Adrenal gland (tissue), 12 donors: ENCODE data around the gene ITPK1. TPM values are rescaled to one million over a fixed set of nuclear protein-coding genes. Genes with fewer than 3 reads are reported as not detected.
A peak's percentile ranks its signal among the peaks of the same experiment; 100 is the strongest.

Source experiments
- DNase-seq, 7 donors: peaks; one replicate each; pipeline ENCODE4 v3.0.0-alpha.2; 2019 to 2020
- H3K27ac ChIP-seq, 5 donors: fragments of 200-600 bp; sonication (generic) in 4 of 5; 1 replicate in 3 of 5; 2 replicates in 2 of 5; pipeline versions ENCODE4 v1.5.1 to v1.8.0; 2016 to 2020; ENCODE audit warnings: mild to moderate bottlenecking in 1 of 5
- H3K27me3 ChIP-seq: fragments of 200-600 bp; 2 replicates; pipeline ENCODE4 v1.8.0; 2021
- H3K36me3 ChIP-seq, 2 donors: fragments of 200-600 bp; replicated peaks in 1 of 2; 1 replicate in 1 of 2; 2 replicates in 1 of 2; pipeline versions ENCODE4 v1.5.1 to v1.8.0; 2018 to 2022
- H3K4me1 ChIP-seq, 2 donors: fragments of 200-600 bp; replicated peaks in 1 of 2; 1 replicate in 1 of 2; 2 replicates in 1 of 2; pipeline versions ENCODE4 v1.5.1 to v1.8.0; 2018 to 2021
- H3K4me3 ChIP-seq, 4 donors: fragments of 200-600 bp; sonication (generic) in 3 of 4; one replicate each; pipeline ENCODE4 v1.5.1; 2016 to 2018
- H3K9me3 ChIP-seq, 3 donors: fragments of 200-600 bp; sonication (generic) in 1 of 3; replicated peaks in 1 of 3; 1 replicate in 2 of 3; 2 replicates in 1 of 3; pipeline versions ENCODE4 v1.5.1 to v1.8.0; 2016 to 2021
- CTCF ChIP-seq, 6 experiments: fragments of 450-650 bp in 4 of 6; fragments of 200-600 bp in 2 of 6; sonication (generic) in 1 of 6; IDR thresholded peaks; 1 replicate in 5 of 6; 2 replicates in 1 of 6; pipeline versions ENCODE4 v1.5.1 to v1.8.0; 2016 to 2021; ENCODE audit warnings: antibody characterized with exemption in 6 of 6, mild to moderate bottlenecking in 2 of 6, moderate library complexity in 1 of 6
- POLR2A ChIP-seq, 2 donors: fragments of 450-650 bp; IDR thresholded peaks; one replicate each; pipeline ENCODE4 v1.6.1; 2017; ENCODE audit warnings: antibody characterized with exemption in 2 of 2, mild to moderate bottlenecking in 2 of 2, moderate library complexity in 1 of 2
- WGBS, 4 donors: extraction: QIAGEN DNeasy Blood & Tissue Kit in 2 of 4; methylation state at CpG; one replicate each; pipeline versions ENCODE4 v1.1.5 to v1.1.7; 2013 to 2017; 5-methylcytosine and 5-hydroxymethylcytosine counted together
- intact Hi-C, 2 donors: fragments of 100-400 bp; cut with DNase I; formaldehyde crosslinking; loops; one replicate each; pipeline versions ENCODE4 v1.14.1 to v1.15.0; 2022 to 2023
- polyA plus RNA-seq, 3 donors: library from polyadenylated mRNA; stranded (reverse); fragments of 200-250 nt in 2 of 3; fragments of 350-450 nt in 1 of 3; fragmentation: Illumina TruSeq in 1 of 3; extraction: RNeasy Lipid Tissue Mini Kit (QIAGEN cat#74804) in 1 of 3; gene quantifications; one replicate each; pipeline ENCODE4 v1.2.3, GENCODE V29; 2013 to 2014
- total RNA-seq, 9 donors: library from RNA; depleted of rRNA in 4 of 9; stranded (reverse); fragments of >200 nt in 4 of 9; fragments of 120-200 nt in 1 of 9; fragmentation: NEBNext Ultra II Directional in 1 of 9; extraction: Animal tissue kit (Norgen Biotek cat#: 25700) in 1 of 9; gene quantifications; one replicate each; pipeline versions ENCODE4 v1.1.0 to v1.2.4, GENCODE V29; 2013 to 2023
- donor health status: healthy with polysubstance abuse.
- donor health status: Bipolar disorder and iron deficiency.
- donor health status: DM: yes; HTN: yes; CAD: no.
- donor health status: DM: no; HTN: no; CAD: no.
- donor health status: DM: no; HTN: no; CAD: no.
- donor health status: DM: yes; HTN: yes; CAD: no.

The ITPK1 gene
- total and polyA plus RNA-seq, 12 donors: 28.1 to 182 (median 49.2) TPM

- peak in 1 of 7 donors; percentile 74 for DNase-seq
- no peak overlapping the region for H3K4me3 ChIP-seq
- intact Hi-C loops: no loop called here
- H3K9me3 ChIP-seq: no peaks in the 10 kb centered on the region
- TF ChIP-seq CTCF (IDR thresholded peaks at IDR 0.05): no peak
- TF ChIP-seq POLR2A (IDR thresholded peaks at IDR 0.05): no peak
- H3K4me1 ChIP-seq: peaks cover 0 to 7% of the 10 kb centered on the region in 2 donors
- no peaks in the 10 kb centered on the region for H3K36me3 ChIP-seq
- no peak overlapping the region for H3K27ac ChIP-seq
- H3K27me3 ChIP-seq: no peaks in the 10 kb centered on the region
- 83 to 88% (median 83%) methylated on average over 5 of the region's 5 CpGs for WGBS, 4 donors
These were observed 92.7 kb downstream of the ITPK1 start for GRCh38 chr14:93023039-93023438.

- no peak for DNase-seq
- no peak overlapping the region for H3K4me3 ChIP-seq
- peaks cover 11 to 19% of the 10 kb centered on the region in 2 donors for H3K4me1 ChIP-seq
- no peak overlapping the region for H3K27ac ChIP-seq
- no peaks in the 10 kb centered on the region for H3K36me3 ChIP-seq
- intact Hi-C loops: no loop called here
- H3K9me3 ChIP-seq: no peaks in the 10 kb centered on the region
- H3K27me3 ChIP-seq: no peaks in the 10 kb centered on the region
- WGBS, 4 donors: 60 to 91% (median 89%) methylated on average over 1 to 8 of the region's 8 CpGs
- TF ChIP-seq CTCF (IDR thresholded peaks at IDR 0.05): no peak
These were observed 95.8 kb downstream of the ITPK1 start for GRCh38 chr14:93019970-93020369.

- Histone ChIP-seq H3K9me3 (no peaks in the 10 kb centered on the region), H3K4me3 (no peak overlapping the region), H3K27me3 (no peaks in the 10 kb centered on the region), H3K27ac (no peak overlapping the region), H3K36me3 (no peaks in the 10 kb centered on the region), H3K4me1 (peaks cover 11 to 19% of the 10 kb centered on the region in 2 donors)
- DNase-seq: no peak
- intact Hi-C loops: no loop called here
- no peak for TF ChIP-seq POLR2A (IDR thresholded peaks at IDR 0.05)
- no peak for TF ChIP-seq CTCF (IDR thresholded peaks at IDR 0.05)
- WGBS, 4 donors: 71 to 99% (median 90%) methylated on average over 11 to 14 of the region's 14 CpGs
These were observed 96.3 kb downstream of the ITPK1 start for GRCh38 chr14:93019367-93019843.

- H3K36me3 ChIP-seq: no peaks in the 10 kb centered on the region
- H3K27ac ChIP-seq: peak overlapping the region in 1 of 5 donors; percentile 21
- no peaks in the 10 kb centered on the region for H3K27me3 ChIP-seq
These were observed 97.4 kb downstream of the ITPK1 start for GRCh38 chr14:93018366-93018765.

More at GRCh38 chr14:93018366-93018765, 97.4 kb downstream of the ITPK1 start:
- Histone ChIP-seq H3K4me1 (peaks cover 12 to 26% of the 10 kb centered on the region in 2 donors), H3K4me3 (no peak overlapping the region), H3K9me3 (no peaks in the 10 kb centered on the region)
- 88 to 95% (median 91%) methylated on average over 8 of the region's 8 CpGs for WGBS, 4 donors
- DNase-seq: no peak
- no peak for TF ChIP-seq CTCF (IDR thresholded peaks at IDR 0.05)
- no peak for TF ChIP-seq POLR2A (IDR thresholded peaks at IDR 0.05)
- intact Hi-C loops: no loop called here
